ENCODE data around the gene PIGZ.

- TF ChIP-seq, protein P1, sequence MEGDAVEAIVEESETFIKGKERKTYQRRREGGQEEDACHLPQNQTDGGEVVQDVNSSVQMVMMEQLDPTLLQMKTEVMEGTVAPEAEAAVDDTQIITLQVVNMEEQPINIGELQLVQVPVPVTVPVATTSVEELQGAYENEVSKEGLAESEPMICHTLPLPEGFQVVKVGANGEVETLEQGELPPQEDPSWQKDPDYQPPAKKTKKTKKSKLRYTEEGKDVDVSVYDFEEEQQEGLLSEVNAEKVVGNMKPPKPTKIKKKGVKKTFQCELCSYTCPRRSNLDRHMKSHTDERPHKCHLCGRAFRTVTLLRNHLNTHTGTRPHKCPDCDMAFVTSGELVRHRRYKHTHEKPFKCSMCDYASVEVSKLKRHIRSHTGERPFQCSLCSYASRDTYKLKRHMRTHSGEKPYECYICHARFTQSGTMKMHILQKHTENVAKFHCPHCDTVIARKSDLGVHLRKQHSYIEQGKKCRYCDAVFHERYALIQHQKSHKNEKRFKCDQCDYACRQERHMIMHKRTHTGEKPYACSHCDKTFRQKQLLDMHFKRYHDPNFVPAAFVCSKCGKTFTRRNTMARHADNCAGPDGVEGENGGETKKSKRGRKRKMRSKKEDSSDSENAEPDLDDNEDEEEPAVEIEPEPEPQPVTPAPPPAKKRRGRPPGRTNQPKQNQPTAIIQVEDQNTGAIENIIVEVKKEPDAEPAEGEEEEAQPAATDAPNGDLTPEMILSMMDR (IDR thresholded peaks at IDR 0.05) = no peak
- TF ChIP-seq POLR2A (IDR thresholded peaks at IDR 0.05) = no peak
Observed at GRCh38 chr3:197011780-197012539, 43.3 kb upstream of the PIGZ start.

Measured in uterus (tissue), 2 donors.